Dedifferentiated amniotic fluid mesenchymal stem cell (primary cell): ENCODE data around the gene FOSL1.
A peak's percentile ranks its signal among the peaks of the same experiment; 100 is the strongest.

ENCODE experiments used
- DNase-seq: peaks from one replicate; pipeline ENCODE4 v3.0.0-alpha.2; 2016; ENCODE audit errors: extremely low spot score

Gene FOSL1

DNA sequence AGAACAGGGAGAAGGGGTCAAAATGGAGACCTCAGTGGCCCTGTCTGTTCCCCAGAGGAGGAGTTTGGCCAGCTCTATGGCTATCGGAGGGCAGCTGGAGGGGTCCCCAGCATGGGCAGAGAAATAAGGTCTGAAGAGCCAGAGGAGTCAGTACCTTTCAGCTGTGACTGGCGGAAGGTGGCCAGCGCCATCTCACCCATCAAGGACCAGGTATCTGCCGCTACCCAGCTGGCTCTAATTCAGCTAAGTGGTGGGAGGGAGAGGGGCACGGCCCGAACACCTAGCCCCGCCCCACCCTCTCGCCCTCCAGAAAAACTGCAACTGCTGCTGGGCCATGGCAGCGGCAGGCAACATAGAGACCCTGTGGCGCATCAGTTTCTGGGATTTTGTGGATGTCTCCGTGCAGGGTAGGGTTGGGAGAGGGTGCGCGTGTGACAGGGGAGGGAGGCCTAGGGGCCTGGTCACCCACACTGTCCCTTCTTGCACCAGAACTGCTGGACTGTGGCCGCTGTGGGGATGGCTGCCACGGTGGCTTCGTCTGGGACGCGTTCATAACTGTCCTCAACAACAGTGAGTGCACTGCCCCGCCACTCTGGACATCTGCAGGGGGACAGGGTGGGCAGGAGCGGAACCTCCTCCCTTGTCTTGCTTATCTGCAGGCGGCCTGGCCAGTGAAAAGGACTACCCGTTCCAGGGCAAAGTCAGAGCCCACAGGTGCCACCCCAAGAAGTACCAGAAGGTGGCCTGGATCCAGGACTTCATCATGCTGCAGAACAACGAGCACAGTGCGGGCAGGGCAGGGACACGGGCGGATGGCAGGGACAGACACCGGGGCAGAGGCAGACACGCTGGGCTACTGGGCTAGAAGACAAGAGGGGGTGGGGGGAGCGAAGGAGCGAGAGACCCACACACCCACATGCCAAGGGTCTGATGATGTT is 17.8 kb downstream of the FOSL1 start:
- no peak for DNase-seq

- no peak for DNase-seq
Measured at GRCh38 chr11:65880844-65881421, 19.3 kb downstream of the FOSL1 start.

GRCh38 chr11:65880027-65880426 is 20.2 kb downstream of the FOSL1 start:
- DNase-seq = no peak

DNA sequence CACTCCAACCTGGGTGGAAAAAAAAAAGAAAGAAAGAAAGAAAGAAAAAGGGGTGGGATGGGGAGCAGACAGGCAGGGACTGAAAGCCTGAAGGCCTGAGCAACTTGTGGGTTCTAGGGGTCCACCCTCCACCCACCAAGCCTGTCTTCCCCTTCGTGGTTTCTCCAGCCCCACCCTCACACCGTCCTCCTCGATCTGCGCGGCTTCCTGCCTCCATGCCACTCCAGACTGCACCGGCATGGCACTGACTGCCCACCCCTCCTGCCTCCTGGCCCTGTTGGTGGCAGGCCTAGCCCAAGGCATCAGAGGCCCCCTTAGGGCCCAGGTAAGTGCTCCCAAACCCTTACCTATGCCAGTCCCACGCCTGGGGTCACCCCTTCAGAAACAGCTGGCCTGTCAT is 20.6 kb downstream of the FOSL1 start, which contains the start of gene CTSW:
CTSW (plus strand) TSS at position 221 of the 400 bp plus-strand sequence; CDS start at position 239, 18 bp downstream.
- no peak for DNase-seq

DNA sequence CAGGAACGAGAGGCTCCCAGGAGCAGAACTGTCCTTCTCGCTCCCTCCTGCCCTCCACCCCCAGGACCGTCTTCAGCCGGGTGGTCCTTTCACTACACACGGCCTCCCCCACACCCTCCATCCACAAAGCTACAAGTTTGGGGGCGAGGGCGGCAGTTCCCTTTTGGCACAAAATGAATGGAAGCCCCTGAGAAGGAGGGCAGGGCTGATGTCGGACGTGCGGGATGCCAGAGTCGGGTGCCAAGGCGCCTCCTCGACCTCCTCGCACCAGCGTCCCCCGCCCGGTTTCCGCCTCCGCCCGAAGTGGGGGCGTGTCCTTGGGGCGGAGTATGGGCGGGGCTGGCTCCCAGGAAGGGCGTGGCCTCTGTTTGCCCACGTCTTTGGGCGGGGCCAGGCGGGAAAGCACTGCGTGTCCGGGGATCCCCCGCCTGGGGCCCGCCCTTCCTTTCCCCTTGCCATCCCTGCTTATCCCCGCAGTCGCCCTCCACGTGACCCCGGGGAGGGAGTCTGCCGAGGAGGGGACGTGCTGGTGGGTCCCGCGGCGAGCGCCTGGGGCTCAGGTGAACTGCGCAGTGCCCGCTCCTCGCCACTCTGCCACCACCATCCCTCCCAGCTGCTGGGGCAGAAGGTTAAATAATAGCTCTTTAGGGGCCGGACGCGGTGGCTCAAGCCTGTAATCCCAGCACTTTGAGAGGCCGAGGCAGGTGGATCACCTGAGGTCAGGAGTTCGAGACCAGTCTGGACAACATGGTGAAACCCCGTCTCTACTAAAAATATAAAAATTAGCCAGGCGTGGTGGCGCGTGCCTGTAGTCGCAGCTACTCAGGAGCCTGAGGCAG is 26.7 kb downstream of the FOSL1 start:
- DNase-seq = peak; percentile 92

DNA sequence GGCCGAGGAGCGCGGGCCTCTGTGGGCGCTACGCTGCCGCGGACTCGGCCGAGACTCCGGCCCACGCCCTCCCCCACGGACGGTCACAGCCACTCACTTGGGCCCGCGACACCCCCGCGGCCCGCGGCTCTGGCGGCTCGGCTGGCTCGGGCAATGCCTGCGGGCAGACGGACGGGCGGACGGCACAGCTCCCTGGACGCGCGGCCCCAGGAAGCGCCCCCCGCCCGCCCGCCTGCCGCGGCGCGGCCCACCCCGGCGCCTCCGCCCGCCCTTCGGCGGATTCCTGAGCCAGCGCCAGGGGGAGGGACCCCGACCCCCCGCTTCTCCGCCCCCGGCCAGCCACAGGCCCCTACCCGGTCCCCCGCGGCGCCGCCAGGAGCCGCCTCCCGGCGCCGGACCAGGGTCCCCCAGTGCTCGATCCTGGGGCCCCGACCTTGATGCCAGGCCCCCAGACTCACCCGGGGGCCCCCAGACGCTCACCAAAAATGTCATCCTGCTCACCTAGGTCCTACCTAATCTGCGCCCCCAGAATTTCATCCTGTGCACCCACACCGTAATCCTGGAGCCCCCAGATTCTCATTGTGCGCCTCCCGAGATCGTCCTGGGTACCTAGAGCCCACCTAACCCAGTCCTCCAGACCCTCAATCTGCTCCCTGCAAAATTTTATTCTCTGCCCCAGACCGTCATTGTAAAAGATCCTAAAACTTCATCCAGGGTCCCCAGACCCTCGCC is 27.4 kb downstream of the FOSL1 start, which contains the start of gene EFEMP2:
EFEMP2 (minus strand) TSS at position 215 of the 732 bp plus-strand sequence. CDS start 446 bp downstream, outside the sequence.
- DNase-seq = no peak

- DNase-seq = no peak
Measured at GRCh38 chr11:65871811-65872548, 28.2 kb downstream of the FOSL1 start.

- DNase-seq = no peak
Measured at GRCh38 chr11:65870706-65871681, 29.2 kb downstream of the FOSL1 start.

GRCh38 chr11:65870307-65870658 is 29.9 kb downstream of the FOSL1 start:
- no peak for DNase-seq

- no peak for DNase-seq
Measured at GRCh38 chr11:65869643-65870306, 30.4 kb downstream of the FOSL1 start.

DNA sequence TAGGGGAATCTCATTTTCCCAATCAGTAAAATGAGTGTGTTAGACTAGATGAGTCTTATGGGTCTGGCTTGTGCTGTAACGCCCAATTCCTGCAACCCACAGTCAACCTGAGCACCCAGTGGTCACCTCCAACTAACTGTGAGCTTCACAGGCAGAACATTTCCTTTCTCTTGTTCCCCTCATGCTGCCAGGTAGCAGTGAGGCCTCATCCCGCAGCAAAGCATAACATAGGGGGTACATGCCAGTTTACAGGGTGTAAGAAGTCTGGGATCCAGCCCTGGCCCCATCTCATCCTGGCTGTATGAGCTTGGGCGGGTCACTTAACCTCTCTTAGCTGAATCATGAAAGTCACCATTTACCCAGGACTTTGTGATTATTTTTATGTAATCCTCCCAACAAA is 31.3 kb downstream of the FOSL1 start:
- DNase-seq = no peak

DNA sequence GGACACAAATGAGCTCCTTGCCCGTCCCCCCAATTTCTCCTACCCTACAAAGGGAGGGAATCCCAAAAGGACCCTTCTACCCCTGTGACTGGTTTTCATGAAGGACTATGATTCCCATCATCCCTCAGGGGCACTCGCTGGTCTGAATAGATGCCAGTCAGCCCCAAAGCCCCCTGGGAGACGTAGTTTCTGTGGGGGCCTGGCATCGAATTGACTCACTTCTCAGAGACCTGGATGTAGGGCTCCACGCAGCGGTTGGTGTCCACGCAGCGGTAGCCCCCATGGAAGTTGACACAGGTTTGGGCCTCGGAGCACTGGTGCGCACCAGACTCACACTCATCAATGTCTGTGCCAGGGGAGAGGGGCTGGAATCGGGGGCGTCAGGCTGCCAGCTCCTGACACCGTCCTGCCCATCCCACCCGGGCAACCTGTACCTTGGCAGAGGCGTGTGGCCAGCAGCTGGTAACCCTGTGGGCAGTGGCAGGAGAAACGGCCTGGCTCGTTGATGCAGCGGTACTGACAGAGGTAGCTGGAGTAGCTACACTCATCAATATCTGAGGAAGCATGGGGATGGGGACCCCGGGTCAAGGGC is 32.0 kb downstream of the FOSL1 start:
- DNase-seq = no peak

DNA sequence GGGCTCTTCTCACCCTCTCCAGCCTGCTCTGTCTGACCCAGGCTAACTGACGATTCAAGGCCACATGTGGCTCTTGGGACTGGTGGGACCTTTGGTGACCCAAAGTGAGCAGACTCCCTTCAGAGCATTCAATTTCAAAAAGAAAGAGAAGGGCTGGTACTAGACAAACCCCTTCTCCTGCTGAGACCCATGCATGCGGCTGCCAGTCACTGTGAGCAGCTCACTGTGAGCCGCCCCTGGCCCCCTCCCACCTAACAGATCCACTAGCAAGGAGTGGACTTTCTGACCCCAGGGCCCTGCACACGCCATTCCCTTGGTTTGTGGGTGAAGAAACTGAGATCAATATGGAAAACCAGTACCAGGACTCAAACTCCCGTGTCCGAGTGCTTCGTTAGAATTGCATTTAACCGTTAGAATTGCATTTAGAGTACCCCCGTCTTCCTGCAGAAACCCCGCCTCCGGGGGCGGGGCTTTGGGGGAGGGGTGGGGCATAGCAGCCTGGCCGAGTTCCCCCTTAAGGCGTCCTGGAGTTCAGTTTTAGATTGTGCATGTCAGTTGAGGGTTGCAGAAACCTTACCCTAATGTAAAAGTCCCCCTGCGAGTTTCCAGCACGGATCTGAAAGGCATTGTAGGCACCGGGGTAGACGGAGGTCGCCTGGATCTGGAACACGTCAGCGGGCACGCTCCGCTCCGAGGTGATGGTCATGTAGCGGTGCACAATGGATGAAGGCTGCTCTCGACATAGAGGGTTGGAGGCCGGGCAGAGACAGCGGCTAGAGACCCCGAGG is 32.7 kb downstream of the FOSL1 start:
- DNase-seq = no peak

GRCh38 chr11:65866509-65867283 is 33.5 kb downstream of the FOSL1 start:
- no peak for DNase-seq

- no peak for DNase-seq
Measured at GRCh38 chr11:65865550-65866172, 34.5 kb downstream of the FOSL1 start.

DNA sequence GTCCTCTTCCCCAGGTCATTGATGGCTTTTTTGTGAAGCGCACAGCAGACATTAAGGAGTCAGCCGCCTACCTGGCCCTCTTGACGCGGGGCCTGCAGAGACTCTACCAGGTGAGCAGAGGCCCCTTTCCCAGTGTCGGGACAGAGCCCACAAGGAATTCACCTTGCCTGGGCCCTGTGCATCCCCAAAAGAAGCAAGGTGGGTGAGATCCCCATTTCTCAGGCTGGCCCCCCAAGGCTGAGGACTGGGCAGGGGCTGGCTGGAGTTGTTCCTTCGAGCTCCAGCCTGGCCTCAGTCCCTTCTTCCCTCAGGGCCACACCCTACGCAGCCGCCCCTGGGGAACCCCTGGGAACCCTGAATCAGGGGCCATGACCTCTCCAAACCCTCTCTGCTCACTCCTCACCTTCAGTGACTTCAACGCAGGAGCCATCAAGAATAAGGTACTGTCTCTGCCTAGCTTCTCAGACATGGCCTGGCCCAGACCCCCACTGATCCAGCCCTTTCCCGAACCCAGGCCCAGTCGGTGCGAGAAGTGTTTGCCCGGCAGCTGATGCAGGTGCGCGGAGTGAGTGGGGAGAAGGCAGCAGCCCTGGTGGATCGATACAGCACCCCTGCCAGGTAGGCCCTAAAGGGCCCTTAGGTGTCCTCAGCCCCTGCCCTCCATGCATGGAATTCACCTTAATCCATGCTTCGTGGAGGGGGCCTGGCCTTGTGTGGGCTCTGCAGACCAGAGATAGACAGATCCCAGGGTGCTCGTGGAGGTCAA is 35.3 kb downstream of the FOSL1 start:
- no peak for DNase-seq
